ENCODE results near the gene CYSRT1.

The CYSRT1 gene

GRCh38 chr9:137212520-137212919 is 12.5 kb upstream of the CYSRT1 start:
- DNase-seq = no peak

GRCh38 chr9:137213160-137214060 is 11.6 kb upstream of the CYSRT1 start:
- no peak for DNase-seq

DNA sequence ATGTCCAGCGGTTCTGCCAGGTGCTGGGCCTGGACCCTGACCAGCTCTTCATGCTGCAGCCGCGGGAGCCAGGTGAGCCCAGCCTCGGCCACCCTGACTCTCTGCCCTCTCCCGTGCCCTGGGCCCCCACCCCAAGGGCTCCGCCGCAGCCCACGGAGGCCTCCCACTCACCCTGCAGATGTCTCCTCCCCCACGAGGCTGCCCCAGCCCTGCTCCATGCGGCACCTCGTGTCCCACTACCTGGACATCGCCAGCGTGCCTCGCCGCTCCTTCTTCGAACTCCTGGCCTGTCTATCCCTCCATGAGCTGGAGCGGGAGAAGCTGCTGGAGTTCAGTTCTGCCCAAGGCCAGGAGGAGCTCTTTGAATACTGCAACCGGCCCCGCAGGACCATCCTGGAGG is 10.4 kb upstream of the CYSRT1 start:
- no peak for DNase-seq

- DNase-seq = no peak
Observed at GRCh38 chr9:137215196-137215986, 9.6 kb upstream of the CYSRT1 start.

DNA sequence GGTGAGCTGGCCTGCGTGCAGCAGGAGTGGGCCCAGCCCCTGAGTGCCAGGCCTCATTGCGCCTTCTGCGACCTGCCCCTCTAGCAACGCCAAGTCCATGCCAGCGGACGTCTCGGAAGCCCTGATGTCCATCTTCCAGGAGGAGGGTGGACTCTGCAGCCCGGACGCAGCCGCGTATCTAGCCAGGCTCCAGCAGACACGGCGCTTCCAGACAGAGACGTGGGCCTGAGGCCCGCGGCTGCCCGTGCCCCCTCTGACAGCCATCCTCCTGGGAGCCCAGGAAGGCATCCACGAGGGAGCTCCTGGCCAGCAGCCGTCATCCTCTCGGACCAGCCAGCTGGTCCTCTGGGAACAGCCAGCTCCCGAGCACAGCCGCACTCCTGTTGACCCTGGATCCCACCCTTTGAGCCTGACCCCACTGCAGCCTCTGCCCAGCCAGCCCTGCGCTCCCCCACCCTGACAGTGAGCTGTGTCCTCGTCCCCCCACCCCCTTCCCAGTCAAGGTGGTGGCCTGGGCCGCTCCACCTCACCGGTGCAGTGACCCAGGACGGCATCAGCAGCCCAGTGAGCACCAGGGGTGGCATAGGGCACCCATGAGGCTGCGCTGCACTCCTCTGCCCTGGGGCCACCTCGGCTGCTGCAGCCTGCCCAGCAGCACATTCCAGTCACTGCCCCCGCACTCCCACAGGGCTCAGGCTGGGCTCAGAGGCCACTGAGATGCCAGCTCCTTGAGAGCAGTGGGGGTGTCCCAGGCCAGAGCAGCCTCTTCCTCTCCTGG is 8.6 kb upstream of the CYSRT1 start:
- no peak for DNase-seq

- DNase-seq = no peak
Observed at GRCh38 chr9:137217276-137218211, 7.4 kb upstream of the CYSRT1 start.

DNA sequence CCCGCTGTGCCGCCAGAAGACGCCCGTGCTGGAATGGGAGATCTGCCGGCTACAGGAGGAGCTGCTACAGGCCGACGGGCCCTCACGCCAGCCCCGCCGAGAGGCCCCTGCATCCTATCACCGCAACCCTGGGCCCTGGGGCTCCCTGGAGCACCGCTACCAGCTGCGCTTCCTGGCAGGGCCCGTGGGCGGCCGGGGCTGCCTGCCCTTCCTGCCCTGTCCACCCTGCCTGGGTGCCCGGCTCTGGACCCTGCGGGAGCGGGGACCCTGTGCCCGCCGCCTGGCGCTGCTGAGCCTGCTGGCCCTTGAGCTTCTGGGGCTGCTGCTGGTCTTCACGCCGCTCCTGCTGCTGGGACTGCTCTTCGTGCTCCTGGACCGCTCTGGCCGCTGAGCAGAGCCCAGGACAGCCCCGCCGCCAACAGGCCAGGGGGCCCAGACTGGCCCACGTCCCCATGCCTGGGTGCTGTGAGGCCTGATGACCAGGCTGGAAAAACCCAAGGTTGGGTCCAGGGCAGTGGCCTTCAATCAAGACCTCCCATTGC is 6.7 kb upstream of the CYSRT1 start:
- DNase-seq = no peak

- DNase-seq = peak in 1 of 2 donors; percentile 33
Observed at GRCh38 chr9:137218754-137219271, 6.2 kb upstream of the CYSRT1 start.

DNA sequence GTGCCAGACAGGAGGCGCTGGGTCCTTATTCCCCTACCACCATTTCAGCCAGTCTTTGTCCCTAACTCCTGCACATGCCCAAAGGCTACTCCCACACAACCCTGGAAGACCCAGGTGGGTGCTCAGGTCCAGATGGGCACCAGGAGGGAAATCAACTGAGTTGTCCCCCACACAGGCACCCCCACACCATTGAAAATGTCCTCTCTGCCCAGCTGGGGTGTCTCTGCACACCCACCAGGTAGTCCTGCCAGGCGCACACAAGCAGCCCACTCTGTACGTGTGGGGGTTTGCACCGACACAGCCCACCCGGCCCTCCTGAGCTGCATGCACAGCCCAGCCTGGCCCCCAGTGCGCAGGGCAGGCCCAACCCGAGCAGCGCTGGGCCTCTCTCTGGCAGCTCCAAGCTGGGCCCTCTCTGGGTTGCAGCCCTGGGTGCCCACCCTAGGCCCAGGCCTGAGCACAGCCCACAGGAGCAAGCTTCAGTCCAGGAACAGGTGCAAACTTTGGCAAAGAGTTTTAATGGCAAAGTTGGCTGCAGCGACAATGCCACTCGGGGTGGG is 5.1 kb upstream of the CYSRT1 start:
- no peak for DNase-seq

DNA sequence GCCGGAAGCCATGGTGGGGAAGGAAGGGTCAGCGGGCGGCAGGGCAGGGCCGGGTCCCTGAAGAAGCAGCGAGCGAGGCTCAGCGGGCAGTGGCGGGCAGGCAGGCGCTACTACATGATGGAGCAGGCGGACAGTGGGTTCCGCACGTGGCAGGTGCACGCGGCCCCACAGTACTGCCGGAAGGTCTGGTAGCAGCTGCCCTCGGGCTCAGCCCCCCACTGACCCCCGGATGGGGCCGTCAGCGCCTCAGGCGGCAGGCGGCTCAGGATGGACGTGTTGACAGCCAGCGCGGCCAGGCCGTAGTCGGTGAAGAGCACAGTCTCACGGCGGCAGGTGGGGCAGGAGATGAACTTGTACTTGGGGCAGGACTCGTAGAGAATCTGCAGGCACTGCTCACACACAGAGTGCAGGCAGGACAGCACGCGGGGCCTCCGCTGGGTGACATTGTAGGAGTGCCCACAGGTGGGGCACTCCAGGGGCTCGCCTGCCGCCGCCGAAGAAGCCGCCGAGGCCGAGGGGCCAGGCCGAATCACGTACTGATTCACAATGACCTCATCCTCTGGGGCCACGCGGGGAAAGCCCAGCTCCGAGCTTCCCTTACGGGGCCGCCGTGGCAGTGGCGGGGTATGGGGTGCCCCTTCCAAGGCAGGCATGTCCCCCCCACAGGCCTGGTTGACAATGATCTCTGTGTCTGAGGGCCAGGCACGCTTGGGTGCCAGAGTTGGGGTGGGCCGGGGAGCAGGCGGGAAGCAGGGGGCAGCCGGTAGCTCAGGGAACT is 4.5 kb upstream of the CYSRT1 start:
- no peak for DNase-seq

GRCh38 chr9:137221095-137221505 is 3.9 kb upstream of the CYSRT1 start:
- DNase-seq = no peak

GRCh38 chr9:137221506-137222111 is 3.4 kb upstream of the CYSRT1 start:
- DNase-seq = no peak

DNA sequence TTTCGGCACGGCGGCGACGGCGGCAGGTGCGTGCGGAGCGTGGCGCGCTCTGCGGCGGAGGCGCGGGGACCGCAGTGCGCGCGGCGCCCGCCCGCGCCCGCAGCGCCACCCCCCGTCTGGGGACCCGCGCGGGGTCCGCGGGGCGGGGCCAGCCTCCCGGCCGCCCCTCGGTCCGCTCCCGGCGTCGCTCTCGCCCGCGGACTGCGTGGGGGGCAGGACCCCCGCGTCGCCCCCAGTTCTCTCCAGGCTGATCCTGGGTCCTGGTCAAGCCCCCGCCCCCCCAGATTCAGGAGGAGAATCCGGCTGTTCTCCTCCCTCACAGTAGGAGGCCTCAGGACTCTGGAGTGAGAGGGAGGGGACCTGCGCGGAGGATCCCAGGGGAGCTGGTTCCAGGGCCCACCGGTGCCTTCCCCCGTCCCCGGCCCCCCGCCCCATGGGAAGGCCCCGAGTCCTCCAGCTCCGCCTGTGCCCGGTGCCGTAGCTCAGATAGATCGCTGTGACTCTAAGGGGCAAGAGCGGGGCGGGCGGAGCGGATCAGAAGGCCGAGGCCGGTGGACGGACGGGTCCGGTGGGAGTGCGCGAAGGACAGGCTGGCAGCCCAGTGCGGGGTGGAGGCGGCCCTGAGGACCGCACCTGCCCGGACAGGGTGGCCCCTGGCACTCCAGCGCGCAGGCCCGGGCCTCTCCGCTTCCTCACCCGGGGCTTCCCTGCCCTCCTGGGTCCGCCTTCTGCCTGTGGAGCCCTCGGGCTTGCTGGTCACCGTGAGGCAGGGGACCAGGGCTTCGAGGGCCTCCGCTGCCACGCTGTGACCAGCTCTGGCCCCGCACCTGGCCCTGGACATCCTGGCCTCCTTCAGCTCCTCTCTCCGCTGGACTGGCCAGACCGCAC is 2.5 kb upstream of the CYSRT1 start, which contains the start of gene RNF208:
Gene RNF208 (minus strand): TSS at position 51 of the 888 bp plus-strand sequence. CDS start 1,028 bp downstream, outside the sequence.
- no peak for DNase-seq

- DNase-seq = peak; percentile 99 to 100
Observed at GRCh38 chr9:137223078-137223970, 1.6 kb upstream of the CYSRT1 start.

DNA sequence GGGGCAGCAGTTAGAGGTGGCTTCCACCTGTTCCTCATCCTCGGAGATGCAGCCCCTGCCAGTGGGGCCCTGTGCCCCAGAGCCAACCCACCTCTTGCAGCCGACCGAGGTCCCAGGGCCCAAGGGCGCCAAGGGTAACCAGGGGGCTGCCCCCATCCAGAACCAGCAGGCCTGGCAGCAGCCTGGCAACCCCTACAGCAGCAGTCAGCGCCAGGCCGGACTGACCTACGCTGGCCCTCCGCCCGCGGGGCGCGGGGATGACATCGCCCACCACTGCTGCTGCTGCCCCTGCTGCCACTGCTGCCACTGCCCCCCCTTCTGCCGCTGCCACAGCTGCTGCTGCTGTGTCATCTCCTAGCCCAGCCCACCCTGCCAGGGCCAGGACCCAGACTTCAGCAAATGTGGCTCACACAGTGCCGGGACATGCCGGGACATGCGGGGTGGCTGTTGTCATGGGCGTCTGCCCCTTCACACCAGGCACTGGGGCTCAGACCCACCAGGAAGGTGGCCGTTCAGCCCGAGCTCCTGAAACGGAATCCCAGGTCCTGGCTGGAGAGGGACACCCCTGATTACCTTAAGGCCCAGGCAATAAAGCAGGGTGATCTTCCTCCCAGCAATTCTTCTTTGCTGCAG is 841 bp downstream of the CYSRT1 start:
- no peak for DNase-seq

DNA sequence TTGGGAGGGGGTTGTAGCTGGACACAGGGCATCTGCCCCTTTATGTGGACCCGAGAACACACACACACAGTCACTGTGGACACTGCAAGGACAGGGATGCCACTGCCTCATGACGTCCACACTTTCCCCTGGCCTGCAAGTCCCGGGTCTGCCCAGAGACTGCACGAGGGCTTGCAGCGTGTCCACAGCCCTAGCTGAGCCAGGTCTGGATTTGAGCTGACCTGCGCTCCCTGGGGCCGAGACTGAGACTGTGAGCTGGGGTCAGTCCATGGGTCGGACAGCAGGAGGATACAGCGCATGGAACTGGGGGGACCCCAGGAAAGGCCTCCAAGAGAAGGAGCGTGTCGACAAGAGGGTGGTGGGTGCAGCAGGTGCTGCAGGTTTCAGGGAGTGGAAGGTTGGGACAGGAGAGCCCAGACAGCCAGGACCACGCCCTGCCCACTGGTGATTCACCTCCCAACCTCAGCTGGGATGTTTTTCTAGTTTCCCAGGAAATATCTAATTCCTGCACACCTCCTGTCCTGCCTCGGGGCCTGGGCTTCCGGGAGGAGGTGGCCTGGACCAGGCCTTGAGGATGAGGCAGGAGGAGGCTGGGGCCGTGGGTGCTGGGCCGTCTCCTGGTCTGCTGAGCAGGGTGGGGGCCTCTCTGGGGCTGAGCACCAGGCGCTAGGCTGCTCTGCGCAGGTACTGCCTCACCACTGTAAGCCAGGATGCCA is 1.5 kb downstream of the CYSRT1 start:
- DNase-seq = no peak
